Calu3 (cell line): ENCODE results near the gene PAM16. TPM values are rescaled to one million over a fixed set of nuclear protein-coding genes. Genes with fewer than 3 reads are reported as not detected.

ENCODE experiments used
- BruUV-seq: library from RNA; stranded (reverse); fragments of 400-500 nt; replicated peaks from 2 replicates; lab custom pipeline; 2021; lab: Mats Ljungman, UMichigan
- CTCF ChIA-PET: fragments of 300-600 bp; sonication (Branson Sonifier 250); formaldehyde crosslinking; loops from one replicate; lab custom pipeline; 2022; ENCODE audit warnings: antibody characterized with exemption; lab: Charles Lee
- DNase-seq: peaks from one replicate; pipeline ENCODE4 v3.0.0; 2022
- H3K27ac Mint-ChIP-seq: one replicate; pipeline ENCODE4 v1.8.0; 2022; ENCODE audit warnings: mixed read lengths; ENCODE audit not compliant: unreplicated experiment
- H3K27me3 Mint-ChIP-seq: one replicate; pipeline ENCODE4 v1.8.0; 2022; ENCODE audit warnings: mixed read lengths; ENCODE audit not compliant: unreplicated experiment
- H3K36me3 Mint-ChIP-seq: one replicate; pipeline ENCODE4 v1.8.0; 2022; ENCODE audit warnings: mild to moderate bottlenecking, moderate library complexity, mixed read lengths; ENCODE audit not compliant: insufficient read depth, unreplicated experiment
- H3K4me1 Mint-ChIP-seq: one replicate; pipeline ENCODE4 v1.8.0; 2022; ENCODE audit warnings: mild to moderate bottlenecking, low read depth, mixed read lengths; ENCODE audit not compliant: unreplicated experiment
- H3K4me3 Mint-ChIP-seq: one replicate; pipeline ENCODE4 v1.8.0; 2022; ENCODE audit warnings: mild to moderate bottlenecking, low read depth, moderate library complexity, mixed read lengths; ENCODE audit not compliant: unreplicated experiment
- H3K9me3 Mint-ChIP-seq: one replicate; pipeline ENCODE4 v1.8.0; 2022; ENCODE audit warnings: low read depth, mixed read lengths; ENCODE audit not compliant: unreplicated experiment
- intact Hi-C: fragments of 100-400 bp; cut with micrococcal nuclease; formaldehyde crosslinking; loops from one replicate; pipeline ENCODE4 v1.10.0; 2022; ENCODE audit not compliant: unreplicated experiment
- total RNA-seq: library from RNA; stranded (reverse); gene quantifications from 2 replicates; pipeline ENCODE4 v1.2.3, GENCODE V29; 2022
- TF ChIP-seq, protein P1 (sequence below): fragments of 200-600 bp; IDR thresholded peaks from one replicate; pipeline ENCODE4 v1.8.0; 2022; ENCODE audit warnings: antibody characterized with exemption; ENCODE audit not compliant: unreplicated experiment

Gene PAM16
- total RNA-seq, 1 experiment from 2014 or later = 72.7 TPM

DNA sequence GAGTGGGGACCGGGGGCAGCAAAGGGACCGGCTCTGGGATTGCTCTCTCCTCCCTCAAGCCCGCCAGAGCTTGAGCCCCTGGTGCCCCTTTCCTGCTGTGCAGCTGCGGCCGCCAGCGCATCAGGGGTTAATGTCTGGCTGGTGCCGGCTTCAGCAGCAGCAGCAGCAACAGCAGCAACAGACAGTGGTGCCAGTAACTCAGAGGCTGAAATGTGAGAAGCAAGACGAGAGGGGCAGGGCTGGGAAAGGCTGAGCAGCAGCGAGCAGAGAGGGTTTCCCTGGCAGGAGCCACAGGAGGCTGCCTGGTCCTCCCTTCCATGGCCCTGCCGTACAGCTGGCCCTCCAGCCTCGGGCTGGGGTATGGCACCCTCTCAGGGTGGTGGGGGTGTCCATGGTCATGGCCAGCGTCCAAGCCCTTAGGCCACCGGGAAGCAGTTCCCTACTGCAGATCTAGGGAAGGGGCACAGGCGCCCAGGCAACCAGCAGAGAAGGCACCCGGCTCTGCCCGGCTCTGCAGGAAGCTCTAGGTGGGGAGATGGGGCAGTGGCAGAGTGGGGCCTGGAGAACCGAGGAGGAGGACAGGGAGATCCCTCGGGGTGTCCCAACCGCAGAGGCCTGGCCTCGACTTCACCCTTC lies 57.2 kb downstream of the PAM16 start:
- TF ChIP-seq, protein P1, sequence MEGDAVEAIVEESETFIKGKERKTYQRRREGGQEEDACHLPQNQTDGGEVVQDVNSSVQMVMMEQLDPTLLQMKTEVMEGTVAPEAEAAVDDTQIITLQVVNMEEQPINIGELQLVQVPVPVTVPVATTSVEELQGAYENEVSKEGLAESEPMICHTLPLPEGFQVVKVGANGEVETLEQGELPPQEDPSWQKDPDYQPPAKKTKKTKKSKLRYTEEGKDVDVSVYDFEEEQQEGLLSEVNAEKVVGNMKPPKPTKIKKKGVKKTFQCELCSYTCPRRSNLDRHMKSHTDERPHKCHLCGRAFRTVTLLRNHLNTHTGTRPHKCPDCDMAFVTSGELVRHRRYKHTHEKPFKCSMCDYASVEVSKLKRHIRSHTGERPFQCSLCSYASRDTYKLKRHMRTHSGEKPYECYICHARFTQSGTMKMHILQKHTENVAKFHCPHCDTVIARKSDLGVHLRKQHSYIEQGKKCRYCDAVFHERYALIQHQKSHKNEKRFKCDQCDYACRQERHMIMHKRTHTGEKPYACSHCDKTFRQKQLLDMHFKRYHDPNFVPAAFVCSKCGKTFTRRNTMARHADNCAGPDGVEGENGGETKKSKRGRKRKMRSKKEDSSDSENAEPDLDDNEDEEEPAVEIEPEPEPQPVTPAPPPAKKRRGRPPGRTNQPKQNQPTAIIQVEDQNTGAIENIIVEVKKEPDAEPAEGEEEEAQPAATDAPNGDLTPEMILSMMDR = no peak
- no TSS peak for BruUV-seq

DNA sequence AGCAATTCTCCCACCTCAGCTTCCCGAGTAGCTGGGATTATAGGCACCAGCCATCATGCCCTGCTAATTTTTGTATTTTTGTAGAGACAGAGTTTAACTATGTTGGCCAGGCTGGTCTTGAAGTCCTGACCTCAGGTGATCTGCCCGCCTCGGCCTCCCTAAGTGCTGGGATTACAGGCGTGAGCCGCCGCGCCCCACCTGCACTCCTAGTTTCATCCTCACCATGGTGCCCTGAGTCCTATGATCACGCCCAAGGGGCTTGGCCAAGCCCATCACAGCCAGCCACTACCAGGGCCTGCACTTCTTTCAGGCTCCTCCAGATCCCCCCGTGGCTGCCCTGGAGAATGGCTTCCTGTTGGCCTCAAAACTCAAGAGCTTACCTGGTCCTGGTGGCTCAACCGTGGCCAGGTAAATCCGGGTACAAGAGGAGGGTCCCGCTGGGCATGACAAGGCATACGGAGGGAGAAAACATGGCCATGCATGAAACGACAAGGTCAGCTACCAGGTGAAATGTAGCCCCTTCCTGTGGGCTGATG lies 57.9 kb downstream of the PAM16 start:
- intact Hi-C loops = no loop called here
- DNase-seq = no peak
- Mint-ChIP-seq H3K27me3 (no peaks in the 10 kb centered on the region), H3K27ac (peak overlapping the region; percentile 51), H3K4me1 (peaks cover 34% of the 10 kb centered on the region), H3K9me3 (no peaks in the 10 kb centered on the region), H3K36me3 (peaks cover 6% of the 10 kb centered on the region), H3K4me3 (peak overlapping the region; percentile 57)
- TF ChIP-seq, protein P1 = no peak
- BruUV-seq = no TSS peak
- CTCF ChIA-PET = interaction anchor here (0.6 to 1.7 kb wide), 4 partner anchors 16 to 1270 kb away, joined by 3 to 9 read pairs (median 3); partner anchors contain the start of genes HCFC1R1 and PAM16

More for the DNA sequence above, 57.2 kb downstream of the PAM16 start:
- Mint-ChIP-seq H3K36me3 (peaks cover 8% of the 10 kb centered on the region), H3K27ac (peak overlapping the region; percentile 51), H3K9me3 (no peaks in the 10 kb centered on the region), H3K4me1 (peaks cover 39% of the 10 kb centered on the region), H3K27me3 (no peaks in the 10 kb centered on the region), H3K4me3 (peak overlapping the region; percentile 57)
- intact Hi-C loops = no loop called here
- DNase-seq = peak; percentile 63
- CTCF ChIA-PET = interaction anchor here (1.1 to 1.7 kb wide), 3 partner anchors 16 to 57 kb away, joined by 3 read pairs; partner anchors contain the start of gene PAM16

DNA sequence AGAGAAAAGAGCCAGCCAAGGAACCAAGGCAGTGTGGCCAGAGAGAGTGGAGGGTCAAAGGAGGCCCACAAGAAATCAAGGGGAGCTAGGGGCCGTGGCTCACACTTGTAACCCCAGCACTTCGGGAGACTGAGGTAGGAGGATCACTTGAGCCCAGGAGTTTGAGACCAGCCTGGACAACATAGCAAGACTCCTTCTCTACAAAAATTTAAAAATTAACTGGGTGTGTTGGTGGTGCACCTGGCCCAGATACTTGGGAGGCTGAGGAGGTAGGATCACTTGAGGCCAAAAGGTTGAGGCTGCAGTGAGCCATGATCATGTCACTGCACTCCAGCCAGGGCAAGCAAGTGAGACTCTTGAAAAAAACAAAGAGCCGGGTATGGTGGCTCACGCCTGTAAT lies 59.4 kb downstream of the PAM16 start:
- BruUV-seq = no TSS peak
- Mint-ChIP-seq H3K4me1 (peaks cover 34% of the 10 kb centered on the region), H3K36me3 (peaks cover 6% of the 10 kb centered on the region), H3K27ac (peak overlapping the region; percentile 50), H3K27me3 (no peaks in the 10 kb centered on the region), H3K9me3 (no peaks in the 10 kb centered on the region), H3K4me3 (no peak overlapping the region)
- DNase-seq = no peak
- CTCF ChIA-PET = interaction anchor here (0.5 kb wide), 1 partner anchor 12 kb away, joined by 3 read pairs; no protein-coding TSS in a partner anchor
- intact Hi-C loops = no loop called here
- TF ChIP-seq, protein P1 = no peak

Other genes starting within 250 kb of the PAM16 start
- gene ADCY9, start 234.9 kb downstream of the PAM16 start, total RNA-seq = 7.1 and 8.2 TPM in 2 replicates
- 0.12 TPM in 1 of 2 replicates, not detected in the other for gene SRL, start 109.2 kb downstream of the PAM16 start, total RNA-seq
- 31.4 and 31.9 TPM in 2 replicates for gene TFAP4, start 78.3 kb downstream of the PAM16 start, total RNA-seq
- gene GLIS2, start 35.3 kb downstream of the PAM16 start, total RNA-seq = 22.1 and 24.5 TPM in 2 replicates
- gene VASN, start 20.5 kb upstream of the PAM16 start, total RNA-seq = 18.1 and 22.4 TPM in 2 replicates
- gene CORO7, start 65.3 kb upstream of the PAM16 start, total RNA-seq = 49.7 and 51.0 TPM in 2 replicates
- 93.1 and 99.2 TPM in 2 replicates for gene DNAJA3, start 74.5 kb upstream of the PAM16 start, total RNA-seq
- 101 and 118 TPM in 2 replicates for gene NMRAL1, start 123.3 kb upstream of the PAM16 start, total RNA-seq
- gene HMOX2, start 125.1 kb upstream of the PAM16 start, total RNA-seq = 79.2 and 103 TPM in 2 replicates
- gene CDIP1, start 187.5 kb upstream of the PAM16 start, total RNA-seq = 6.2 and 7.9 TPM in 2 replicates
- not detected in 2 replicates for gene C16orf96, start 205.0 kb upstream of the PAM16 start, total RNA-seq